Liver (tissue), 9 donors: ENCODE measurements around the gene SNX13. TPM values are rescaled to one million over a fixed set of nuclear protein-coding genes. Genes with fewer than 3 reads are reported as not detected.

Source experiments
- DNase-seq: peaks from one replicate; pipeline ENCODE4 v3.0.0-alpha.2; 2017; ENCODE audit warnings: low spot score
- H3K27ac ChIP-seq, 2 donors: one replicate each; pipeline ENCODE4 v1.7.0; 2013; ENCODE audit warnings: inconsistent platforms in 2 of 2, low read length in 2 of 2, control low read depth in 1 of 2, low read depth in 1 of 2, mild to moderate bottlenecking in 1 of 2
- H3K27me3 ChIP-seq, 4 donors: one replicate each; pipeline versions ENCODE4 v1.6.1 to v1.7.0; 2013; ENCODE audit warnings: low read length in 3 of 4, inconsistent platforms in 1 of 4, mild to moderate bottlenecking in 1 of 4, moderate library complexity in 1 of 4; ENCODE audit not compliant: control insufficient read depth in 4 of 4, insufficient read depth in 4 of 4
- H3K36me3 ChIP-seq, 4 donors: one replicate each; pipeline versions ENCODE4 v1.6.1 to v1.7.0; 2013; ENCODE audit warnings: low read length in 3 of 4, mild to moderate bottlenecking in 3 of 4, low read depth in 1 of 4, moderate library complexity in 1 of 4; ENCODE audit not compliant: control insufficient read depth in 4 of 4, insufficient read depth in 3 of 4
- H3K4me1 ChIP-seq, 4 donors: one replicate each; pipeline versions ENCODE4 v1.6.1 to v1.7.0; 2013; ENCODE audit warnings: low read length in 3 of 4, mild to moderate bottlenecking in 3 of 4, moderate library complexity in 1 of 4; ENCODE audit not compliant: control insufficient read depth in 4 of 4, insufficient read depth in 4 of 4
- H3K4me3 ChIP-seq, 3 donors: one replicate each; pipeline versions ENCODE4 v1.6.1 to v1.7.0; 2013; ENCODE audit warnings: low read length in 3 of 3, control low read depth in 1 of 3, low read depth in 1 of 3, mild to moderate bottlenecking in 1 of 3
- H3K9ac ChIP-seq, 2 donors: one replicate each; pipeline ENCODE4 v1.7.0; 2013; ENCODE audit warnings: low read length in 2 of 2, mild to moderate bottlenecking in 2 of 2, moderate library complexity in 2 of 2, control low read depth in 1 of 2, low read depth in 1 of 2
- H3K9me3 ChIP-seq, 4 donors: one replicate each; pipeline versions ENCODE4 v1.6.1 to v1.7.0; 2013; ENCODE audit warnings: low read length in 3 of 4; ENCODE audit not compliant: control insufficient read depth in 4 of 4
- ATF3 ChIP-seq: IDR thresholded peaks from 2 replicates; pipeline ENCODE4 v1.6.1; 2016; ENCODE audit warnings: antibody characterized with exemption
- CTCF ChIP-seq: fragments of 150-350 bp; IDR thresholded peaks from 2 replicates; pipeline ENCODE4 v1.5.1; 2017; ENCODE audit warnings: improper control_type of control experiment, low read depth, low read length; ENCODE audit not compliant: missing input control
- EGR1 ChIP-seq, 2 donors: IDR thresholded peaks; 2 replicates each; pipeline ENCODE4 v1.6.1; 2016 to 2018; ENCODE audit warnings: antibody characterized with exemption in 2 of 2, low read depth in 2 of 2
- FOXA1 ChIP-seq: IDR thresholded peaks from 2 replicates; pipeline ENCODE4 v1.6.1; 2016; ENCODE audit warnings: antibody characterized with exemption
- GABPA ChIP-seq, 2 donors: IDR thresholded peaks in 1 of 2; conservative IDR thresholded peaks in 1 of 2; 2 replicates each; pipeline ENCODE4 v1.6.1; 2016; ENCODE audit warnings: antibody characterized with exemption in 2 of 2, mild to moderate bottlenecking in 1 of 2, moderate library complexity in 1 of 2
- HNF4A ChIP-seq, 2 donors: conservative IDR thresholded peaks; 2 replicates each; pipeline ENCODE4 v1.6.1; 2016; ENCODE audit warnings: antibody characterized with exemption in 2 of 2, mild to moderate bottlenecking in 2 of 2
- HNF4G ChIP-seq: IDR thresholded peaks from 2 replicates; pipeline ENCODE4 v1.6.1; 2016; ENCODE audit warnings: antibody characterized with exemption
- JUND ChIP-seq, 2 donors: IDR thresholded peaks; 2 replicates each; pipeline ENCODE4 v1.6.1; 2016; ENCODE audit warnings: antibody characterized with exemption in 2 of 2
- MAX ChIP-seq: IDR thresholded peaks from 2 replicates; pipeline ENCODE4 v1.6.1; 2016; ENCODE audit warnings: antibody characterized with exemption
- NR2F2 ChIP-seq: IDR thresholded peaks from 2 replicates; pipeline ENCODE4 v1.6.1; 2016; ENCODE audit warnings: antibody characterized with exemption
- RAD21 ChIP-seq, 2 donors: IDR thresholded peaks; 2 replicates each; pipeline ENCODE4 v1.6.1; 2016; ENCODE audit warnings: antibody characterized with exemption in 2 of 2, mild to moderate bottlenecking in 2 of 2
- REST ChIP-seq: IDR thresholded peaks from 2 replicates; pipeline ENCODE4 v1.6.1; 2016; ENCODE audit warnings: antibody characterized with exemption, mild to moderate bottlenecking
- RXRA ChIP-seq, 2 donors: IDR thresholded peaks; 2 replicates each; pipeline ENCODE4 v1.6.1; 2017 to 2018; ENCODE audit warnings: antibody characterized with exemption in 2 of 2, mild to moderate bottlenecking in 1 of 2
- TAF1 ChIP-seq: conservative IDR thresholded peaks from 2 replicates; pipeline ENCODE4 v1.6.1; 2016; ENCODE audit warnings: antibody characterized with exemption, mild to moderate bottlenecking
- YY1 ChIP-seq: IDR thresholded peaks from 2 replicates; pipeline ENCODE4 v1.6.1; 2016; ENCODE audit warnings: antibody characterized with exemption, mild to moderate bottlenecking
- ZBTB33 ChIP-seq: IDR thresholded peaks from 2 replicates; pipeline ENCODE4 v1.6.1; 2016; ENCODE audit warnings: antibody characterized with exemption
- WGBS: extraction: QIAGEN DNeasy Blood & Tissue Kit; methylation state at CpG from one replicate; pipeline ENCODE4 v1.1.7; 2013; 5-methylcytosine and 5-hydroxymethylcytosine counted together
- polyA plus RNA-seq, 2 donors: library from polyadenylated mRNA; stranded (reverse) in 1 of 2; unstranded in 1 of 2; fragments of 200-250 nt in 1 of 2; fragments of >200 nt in 1 of 2; fragmentation: Nextera tagmentation in 1 of 2; extraction: Ambion mirVana in 1 of 2; gene quantifications; one replicate each; pipeline versions ENCODE4 v1.2.1 to v1.2.3, GENCODE V29; 2013 to 2015
- total RNA-seq, 2 donors: library from RNA; depleted of rRNA; stranded (reverse); fragments of >200 nt; gene quantifications; one replicate each; pipeline ENCODE4 v1.2.3, GENCODE V29; 2014
- donor health status: healthy.
- donor health status: healthy.
- donor health status: healthy.
- donor health status: healthy.
- donor health status: healthy.

SNX13 gene
- total and polyA plus RNA-seq, 4 donors = 5.4 to 28.1 (median 14.0) TPM

- TF ChIP-seq HNF4A (conservative IDR thresholded peaks at IDR 0.05) (no peak), GABPA (IDR thresholded peaks at IDR 0.05 in 1 of 2, conservative IDR thresholded peaks at IDR 0.05 in 1 of 2) (no peak)
- H3K27ac ChIP-seq = no peak overlapping the region
- H3K9me3 ChIP-seq = peaks cover 0 to 2% (median 0%) of the 10 kb centered on the region in 4 donors
- DNase-seq = no peak
- H3K4me3 ChIP-seq = no peak overlapping the region
- H3K36me3 ChIP-seq = peaks cover 2 to 27% (median 17%) of the 10 kb centered on the region in 4 donors
- WGBS = 94% methylated on average over 2 of the region's 2 CpGs
- H3K9ac ChIP-seq = no peak overlapping the region
- no peaks in the 10 kb centered on the region for H3K27me3 ChIP-seq
- H3K4me1 ChIP-seq = no peaks in the 10 kb centered on the region
Measured at GRCh38 chr7:17870406-17870805, 69.9 kb downstream of the SNX13 start.

- no peak overlapping the region for H3K27ac ChIP-seq
- TF ChIP-seq CTCF (no peak), EGR1 (IDR thresholded peaks at IDR 0.05; ENCODE audit: low read depth in 2 of 2) (no peak), MAX (no peak), RXRA (IDR thresholded peaks at IDR 0.05) (no peak), RAD21 (IDR thresholded peaks at IDR 0.05) (no peak), REST (no peak), JUND (IDR thresholded peaks at IDR 0.05) (no peak), NR2F2 (no peak), TAF1 (no peak), YY1 (no peak)
- H3K36me3 ChIP-seq = peaks cover 2 to 22% (median 15%) of the 10 kb centered on the region in 4 donors
Measured at GRCh38 chr7:17863809-17864143, 76.5 kb downstream of the SNX13 start.

GRCh38 chr7:17863095-17863808 is 77.0 kb downstream of the SNX13 start:
- H3K4me3 ChIP-seq = no peak overlapping the region
- peaks cover 2 to 22% (median 13%) of the 10 kb centered on the region in 4 donors for H3K36me3 ChIP-seq
- 89% methylated on average over 7 of the region's 7 CpGs for WGBS
- H3K9me3 ChIP-seq = peaks cover 0 to 2% (median 0%) of the 10 kb centered on the region in 4 donors
- H3K9ac ChIP-seq = no peak overlapping the region
- H3K4me1 ChIP-seq = no peaks in the 10 kb centered on the region
- H3K27me3 ChIP-seq = no peaks in the 10 kb centered on the region
- no peak overlapping the region for H3K27ac ChIP-seq
- no peak for DNase-seq
- no peak for TF ChIP-seq YY1
- no peak for TF ChIP-seq RAD21 (IDR thresholded peaks at IDR 0.05)
- no peak for TF ChIP-seq HNF4G
- no peak for TF ChIP-seq ATF3
- TF ChIP-seq JUND (IDR thresholded peaks at IDR 0.05) = no peak
- TF ChIP-seq MAX = no peak
- TF ChIP-seq FOXA1 = no peak
- TF ChIP-seq RXRA (IDR thresholded peaks at IDR 0.05) = no peak
- TF ChIP-seq HNF4A (conservative IDR thresholded peaks at IDR 0.05) = no peak
- no peak for TF ChIP-seq ZBTB33
- TF ChIP-seq GABPA (IDR thresholded peaks at IDR 0.05 in 1 of 2, conservative IDR thresholded peaks at IDR 0.05 in 1 of 2) = no peak
- TF ChIP-seq NR2F2 = no peak
- no peak for TF ChIP-seq TAF1

More at GRCh38 chr7:17863809-17864143, 76.5 kb downstream of the SNX13 start:
- Histone ChIP-seq H3K9me3 (peaks cover 0 to 2% (median 0%) of the 10 kb centered on the region in 4 donors), H3K27me3 (no peaks in the 10 kb centered on the region), H3K9ac (no peak overlapping the region), H3K4me3 (no peak overlapping the region), H3K4me1 (no peaks in the 10 kb centered on the region)
- no peak for DNase-seq
